D341Med (cell line): ENCODE results near the gene DCUN1D5.

Experiments used
- DNase-seq: peaks from one replicate; pipeline ENCODE4 v3.0.0; 2012; ENCODE audit warnings: low spot score

Gene DCUN1D5

GRCh38 chr11:103091801-103092524, at the start of gene DCUN1D5:
Gene DCUN1D5, minus strand, starts transcription at chr11:103092160. Its CDS starts 288 bp downstream, at chr11:103091872.
- peak; percentile 96 for DNase-seq

- no peak for DNase-seq
Observed at GRCh38 chr11:103125462-103125861, 33.5 kb upstream of the DCUN1D5 start.

GRCh38 chr11:103114836-103115235, 22.9 kb upstream of the DCUN1D5 start:
- no peak for DNase-seq

- no peak for DNase-seq
Observed at GRCh38 chr11:103112364-103112763, 20.4 kb upstream of the DCUN1D5 start.

- no peak for DNase-seq
Observed at GRCh38 chr11:103111400-103111799, 19.4 kb upstream of the DCUN1D5 start.

- DNase-seq: no peak
Observed at GRCh38 chr11:103110391-103110790, 18.4 kb upstream of the DCUN1D5 start.

- no peak for DNase-seq
Observed at GRCh38 chr11:103109818-103110388, 17.9 kb upstream of the DCUN1D5 start.

GRCh38 chr11:103108933-103109817, 17.2 kb upstream of the DCUN1D5 start, which contains the start of gene DYNC2H1:
Gene DYNC2H1, plus strand, starts transcription at chr11:103109426. Its CDS starts 149 bp downstream, at chr11:103109575.
- peak; percentile 96 for DNase-seq

GRCh38 chr11:103097279-103097678, 5.3 kb upstream of the DCUN1D5 start:
- no peak for DNase-seq

- DNase-seq: peak; percentile 65
Observed at GRCh38 chr11:103091064-103091800, 728 bp downstream of the DCUN1D5 start.

- no peak for DNase-seq
Observed at GRCh38 chr11:103086461-103086860, 5.5 kb downstream of the DCUN1D5 start.

GRCh38 chr11:103085758-103086365, 6.1 kb downstream of the DCUN1D5 start:
- DNase-seq: no peak

GRCh38 chr11:103079833-103080232, 12.1 kb downstream of the DCUN1D5 start:
- DNase-seq: no peak

- DNase-seq: no peak
Observed at GRCh38 chr11:103078710-103079109, 13.2 kb downstream of the DCUN1D5 start.

- no peak for DNase-seq
Observed at GRCh38 chr11:103077554-103077953, 14.4 kb downstream of the DCUN1D5 start.

GRCh38 chr11:103076361-103076760, 15.6 kb downstream of the DCUN1D5 start:
- no peak for DNase-seq

- no peak for DNase-seq
Observed at GRCh38 chr11:103071008-103071407, 21.0 kb downstream of the DCUN1D5 start.

- no peak for DNase-seq
Observed at GRCh38 chr11:103070142-103070541, 21.8 kb downstream of the DCUN1D5 start.

GRCh38 chr11:103069367-103069766, 22.6 kb downstream of the DCUN1D5 start:
- DNase-seq: no peak

- DNase-seq: no peak
Observed at GRCh38 chr11:103067118-103067517, 24.8 kb downstream of the DCUN1D5 start.

GRCh38 chr11:103061656-103062055, 30.3 kb downstream of the DCUN1D5 start:
- DNase-seq: no peak
